GM23338 (cell line): ENCODE data around the gene TENT5C.

Experiments used
- CREB1 ChIP-seq: fragments of 250-450 bp; sonication (Bioruptor Pico); IDR thresholded peaks from 2 replicates; pipeline ENCODE4 v1.5.0; 2020; ENCODE audit warnings: low read depth, mild to moderate bottlenecking, moderate library complexity
- EZH2 ChIP-seq: fragments of 200-600 bp; sonication (generic); IDR thresholded peaks from one replicate; pipeline ENCODE4 v1.8.0; 2017; ENCODE audit warnings: antibody characterized with exemption, mild to moderate bottlenecking, low read depth; ENCODE audit not compliant: unreplicated experiment
- EZH2phosphoT487 ChIP-seq: fragments of 200-600 bp; sonication (generic); IDR thresholded peaks from one replicate; pipeline ENCODE4 v1.8.1; 2018; ENCODE audit warnings: antibody characterized with exemption; ENCODE audit not compliant: unreplicated experiment
- JUNB ChIP-seq: IDR thresholded peaks from one replicate; pipeline ENCODE4 v1.6.1; 2016; ENCODE audit warnings: antibody characterized with exemption; ENCODE audit not compliant: unreplicated experiment
- NANOG ChIP-seq: IDR thresholded peaks from 2 replicates; pipeline ENCODE4 v1.6.1; 2016; ENCODE audit warnings: antibody characterized with exemption, borderline replicate concordance
- POLR2AphosphoS5 ChIP-seq: IDR thresholded peaks from 2 replicates; pipeline ENCODE4 v1.6.1; 2016; ENCODE audit warnings: antibody characterized with exemption, low read depth
- REST ChIP-seq: IDR thresholded peaks from one replicate; pipeline ENCODE4 v1.6.1; 2018; ENCODE audit warnings: antibody characterized with exemption; ENCODE audit not compliant: unreplicated experiment
- STAT1 ChIP-seq: IDR thresholded peaks from one replicate; pipeline ENCODE4 v1.6.1; 2016; ENCODE audit warnings: antibody characterized with exemption; ENCODE audit not compliant: unreplicated experiment
- ZNF331 ChIP-seq: fragments of 250-450 bp; sonication (Bioruptor Pico); IDR thresholded peaks from 2 replicates; pipeline ENCODE4 v1.5.0; 2020; ENCODE audit warnings: low read depth, mild to moderate bottlenecking, moderate library complexity
- ZNF462 ChIP-seq: fragments of 250-450 bp; sonication (Bioruptor Pico); IDR thresholded peaks from 2 replicates; pipeline ENCODE4 v1.5.0; 2020; ENCODE audit warnings: mild to moderate bottlenecking, moderate library complexity
- TF ChIP-seq, protein P1 (sequence below), 2 experiments: fragments of 200-600 bp in 1 of 2; sonication (generic) in 1 of 2; conservative IDR thresholded peaks; 2 replicates each; pipeline versions ENCODE4 v1.5.1 to v1.6.1; 2016 to 2017; ENCODE audit warnings: antibody characterized with exemption in 2 of 2, low read depth in 2 of 2, mild to moderate bottlenecking in 2 of 2, moderate library complexity in 1 of 2
- TF ChIP-seq, protein P2 (sequence below): IDR thresholded peaks from 2 replicates; pipeline ENCODE4 v1.6.1; 2016; ENCODE audit warnings: antibody characterized with exemption

DNA sequence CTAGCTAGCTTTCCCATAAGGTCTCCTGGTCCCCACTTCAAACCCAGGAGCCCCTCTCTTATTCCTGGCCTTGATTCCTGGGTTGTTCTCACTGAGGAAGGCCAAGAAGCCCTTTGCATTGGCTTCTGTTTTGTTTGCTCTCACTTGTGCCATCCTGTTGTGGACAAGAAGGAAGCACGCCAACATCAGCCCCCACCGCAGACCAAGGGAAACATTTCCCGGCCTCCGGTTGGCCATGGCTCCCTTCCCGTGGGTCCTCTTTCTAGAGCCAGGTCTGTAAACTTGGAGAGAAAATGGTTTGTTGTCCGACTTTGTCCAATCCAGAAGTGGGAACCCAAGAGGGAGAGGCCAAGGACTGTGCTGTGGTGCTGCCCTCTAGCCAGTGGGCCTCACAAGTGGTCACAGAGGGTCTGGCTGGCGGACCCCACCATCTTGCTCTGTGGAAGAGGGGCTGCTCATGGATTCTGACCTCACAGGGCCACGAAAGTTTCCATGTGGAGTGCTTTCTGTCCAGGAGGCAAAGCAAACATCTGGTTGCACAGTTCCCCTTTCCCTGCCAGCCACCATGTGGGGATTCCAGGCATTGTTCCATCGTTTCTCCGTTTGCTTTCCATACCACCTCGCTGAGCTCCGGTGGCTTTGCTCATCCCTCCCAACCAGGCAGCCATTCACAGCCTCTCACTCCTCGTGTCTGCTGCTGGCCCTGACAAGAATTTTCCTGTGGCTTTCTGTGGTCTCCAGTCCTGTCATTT lies 18.9 kb upstream of the TENT5C start:
- TF ChIP-seq, protein P1, sequence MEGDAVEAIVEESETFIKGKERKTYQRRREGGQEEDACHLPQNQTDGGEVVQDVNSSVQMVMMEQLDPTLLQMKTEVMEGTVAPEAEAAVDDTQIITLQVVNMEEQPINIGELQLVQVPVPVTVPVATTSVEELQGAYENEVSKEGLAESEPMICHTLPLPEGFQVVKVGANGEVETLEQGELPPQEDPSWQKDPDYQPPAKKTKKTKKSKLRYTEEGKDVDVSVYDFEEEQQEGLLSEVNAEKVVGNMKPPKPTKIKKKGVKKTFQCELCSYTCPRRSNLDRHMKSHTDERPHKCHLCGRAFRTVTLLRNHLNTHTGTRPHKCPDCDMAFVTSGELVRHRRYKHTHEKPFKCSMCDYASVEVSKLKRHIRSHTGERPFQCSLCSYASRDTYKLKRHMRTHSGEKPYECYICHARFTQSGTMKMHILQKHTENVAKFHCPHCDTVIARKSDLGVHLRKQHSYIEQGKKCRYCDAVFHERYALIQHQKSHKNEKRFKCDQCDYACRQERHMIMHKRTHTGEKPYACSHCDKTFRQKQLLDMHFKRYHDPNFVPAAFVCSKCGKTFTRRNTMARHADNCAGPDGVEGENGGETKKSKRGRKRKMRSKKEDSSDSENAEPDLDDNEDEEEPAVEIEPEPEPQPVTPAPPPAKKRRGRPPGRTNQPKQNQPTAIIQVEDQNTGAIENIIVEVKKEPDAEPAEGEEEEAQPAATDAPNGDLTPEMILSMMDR (conservative IDR thresholded peaks at IDR 0.05; ENCODE audit: low read depth in 2 of 2), result no peak
- no peak for TF ChIP-seq POLR2AphosphoS5
- no peak for TF ChIP-seq JUNB
- no peak for TF ChIP-seq EZH2
- TF ChIP-seq REST, result no peak
- TF ChIP-seq STAT1, result no peak
- TF ChIP-seq EZH2phosphoT487, result no peak
- TF ChIP-seq CREB1, result no peak
- TF ChIP-seq ZNF462 (CRISPR knock-in tag), result no peak
- no peak for TF ChIP-seq NANOG
- TF ChIP-seq, protein P2, sequence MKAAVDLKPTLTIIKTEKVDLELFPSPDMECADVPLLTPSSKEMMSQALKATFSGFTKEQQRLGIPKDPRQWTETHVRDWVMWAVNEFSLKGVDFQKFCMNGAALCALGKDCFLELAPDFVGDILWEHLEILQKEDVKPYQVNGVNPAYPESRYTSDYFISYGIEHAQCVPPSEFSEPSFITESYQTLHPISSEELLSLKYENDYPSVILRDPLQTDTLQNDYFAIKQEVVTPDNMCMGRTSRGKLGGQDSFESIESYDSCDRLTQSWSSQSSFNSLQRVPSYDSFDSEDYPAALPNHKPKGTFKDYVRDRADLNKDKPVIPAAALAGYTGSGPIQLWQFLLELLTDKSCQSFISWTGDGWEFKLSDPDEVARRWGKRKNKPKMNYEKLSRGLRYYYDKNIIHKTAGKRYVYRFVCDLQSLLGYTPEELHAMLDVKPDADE, result no peak
- no peak for TF ChIP-seq ZNF331 (CRISPR knock-in tag)
